OCI-LY7 (cell line): Measurements from ENCODE around the gene LIN7A. TPM values are rescaled to one million over a fixed set of nuclear protein-coding genes. Genes with fewer than 3 reads are reported as not detected.

Experiments used
- BruUV-seq: library from RNA; stranded (reverse); fragments of 400-500 nt; replicated peaks from 2 replicates; lab custom pipeline; 2021; lab: Mats Ljungman, UMichigan
- CTCF ChIA-PET: fragments of 300-600 bp; sonication (Branson Sonifier 250); formaldehyde crosslinking; loops from one replicate; lab custom pipeline; 2022; ENCODE audit warnings: antibody characterized with exemption; ENCODE audit not compliant: unreplicated experiment; lab: Charles Lee
- POLR2A ChIA-PET: fragments of 300-600 bp; sonication (Branson Sonifier 250); formaldehyde crosslinking; loops from one replicate; lab custom pipeline; 2022; ENCODE audit warnings: antibody characterized with exemption; lab: Charles Lee
- DNase-seq: peaks from one replicate; pipeline ENCODE4 v3.0.0-alpha.2; 2015; ENCODE audit warnings: low spot score
- H2AFZ ChIP-seq: fragments of 200-600 bp; sonication (generic), shearing (Covaris generic); 2 replicates; pipeline ENCODE4 v1.6.1; 2014; ENCODE audit warnings: mild to moderate bottlenecking, antibody characterized with exemption, low read length, moderate library complexity
- H3K27ac ChIP-seq: fragments of 200-600 bp; sonication (generic); 2 replicates; pipeline ENCODE4 v1.5.1; 2014; ENCODE audit warnings: mixed run types, low read depth, mild to moderate bottlenecking, moderate library complexity, low read length, inconsistent platforms; ENCODE audit not compliant: poor library complexity, severe bottlenecking
- H3K36me3 ChIP-seq: fragments of 200-600 bp; sonication (generic); 2 replicates; pipeline ENCODE4 v1.6.1; 2014; ENCODE audit warnings: mild to moderate bottlenecking, antibody characterized with exemption, low read length, moderate library complexity, mixed read lengths; ENCODE audit not compliant: insufficient read depth
- H3K4me1 ChIP-seq: fragments of 200-600 bp; sonication (generic); 2 replicates; pipeline ENCODE4 v1.5.1; 2014; ENCODE audit warnings: mild to moderate bottlenecking, low read length; ENCODE audit not compliant: insufficient read depth, poor library complexity, severe bottlenecking
- H3K4me2 ChIP-seq: fragments of 200-600 bp; sonication (generic); 2 replicates; pipeline ENCODE4 v1.6.1; 2014; ENCODE audit warnings: mild to moderate bottlenecking, low read length
- H3K4me3 ChIP-seq: fragments of 200-600 bp; sonication (generic); 2 replicates; pipeline ENCODE4 v1.5.1; 2014; ENCODE audit warnings: mild to moderate bottlenecking, low read depth, low read length; ENCODE audit not compliant: poor library complexity, severe bottlenecking
- H3K79me2 ChIP-seq: fragments of 200-600 bp; sonication (generic); 2 replicates; pipeline ENCODE4 v1.6.1; 2016; ENCODE audit warnings: low read depth, mild to moderate bottlenecking, low read length, moderate library complexity, mixed read lengths; ENCODE audit not compliant: insufficient read depth
- H3K9me2 ChIP-seq: fragments of 200-600 bp; sonication (generic); 2 replicates; pipeline ENCODE4 v1.6.1; 2016; ENCODE audit warnings: mild to moderate bottlenecking, low read length, mixed read lengths; ENCODE audit not compliant: insufficient read depth
- H3K9me3 ChIP-seq: fragments of 200-600 bp; sonication (generic); 2 replicates; pipeline ENCODE4 v1.6.1; 2014; ENCODE audit warnings: mild to moderate bottlenecking, mixed run types, low read length, mixed read lengths
- H4K20me1 ChIP-seq: fragments of 200-600 bp; sonication (generic); 2 replicates; pipeline ENCODE4 v1.6.1; 2014; ENCODE audit warnings: mild to moderate bottlenecking, antibody characterized with exemption, low read length, moderate library complexity, mixed read lengths; ENCODE audit not compliant: insufficient read depth
- EZH2phosphoT487 ChIP-seq: fragments of 200-600 bp; sonication (generic); IDR thresholded peaks from 2 replicates; pipeline ENCODE4 v1.6.1; 2018; ENCODE audit warnings: low read depth, borderline replicate concordance, mild to moderate bottlenecking, mixed run types, antibody characterized with exemption, low read length, moderate library complexity, mixed read lengths
- intact Hi-C: fragments of 100-400 bp; cut with micrococcal nuclease; formaldehyde crosslinking; loops from one replicate; pipeline ENCODE4 v1.10.0; 2022; ENCODE audit not compliant: unreplicated experiment
- total RNA-seq, 2 experiments: library from RNA; depleted of rRNA in 1 of 2; stranded (reverse); fragments of >200 nt in 1 of 2; shearing (Covaris generic) in 1 of 2; gene quantifications; 2 replicates each; pipeline ENCODE4 v1.2.3, GENCODE V29; 2014 to 2022
- TF ChIP-seq, protein P1 (sequence below): fragments of 200-600 bp; sonication (generic); conservative IDR thresholded peaks from 2 replicates; pipeline ENCODE4 v1.5.1; 2014; ENCODE audit warnings: mild to moderate bottlenecking, antibody characterized with exemption, low read length, moderate library complexity, mixed read lengths

The LIN7A gene
- total RNA-seq, 2 experiments from 2014 or later, result 0.61 TPM; not detected in 1

DNA sequence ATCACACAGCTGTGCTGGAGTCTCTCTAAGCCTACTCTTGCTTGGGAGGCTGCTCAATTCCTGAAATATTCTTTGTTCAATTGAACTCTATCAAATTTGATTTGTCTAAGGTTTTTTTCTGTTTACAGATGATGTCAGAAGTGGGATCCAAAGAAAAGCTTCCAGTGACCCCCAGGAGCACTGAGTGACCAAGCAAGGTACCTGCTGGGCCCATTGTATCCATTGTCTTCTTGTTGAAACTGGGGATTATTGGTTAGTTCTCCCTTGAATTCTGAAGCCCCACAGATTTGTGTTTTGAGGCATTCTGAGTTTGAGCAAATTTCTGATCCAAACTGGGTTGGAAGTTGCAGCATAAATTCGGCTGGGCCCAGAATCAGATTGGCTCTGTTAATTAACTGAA is 156.4 kb downstream of the LIN7A start:
- no peak for TF ChIP-seq EZH2phosphoT487
- TF ChIP-seq, protein P1, sequence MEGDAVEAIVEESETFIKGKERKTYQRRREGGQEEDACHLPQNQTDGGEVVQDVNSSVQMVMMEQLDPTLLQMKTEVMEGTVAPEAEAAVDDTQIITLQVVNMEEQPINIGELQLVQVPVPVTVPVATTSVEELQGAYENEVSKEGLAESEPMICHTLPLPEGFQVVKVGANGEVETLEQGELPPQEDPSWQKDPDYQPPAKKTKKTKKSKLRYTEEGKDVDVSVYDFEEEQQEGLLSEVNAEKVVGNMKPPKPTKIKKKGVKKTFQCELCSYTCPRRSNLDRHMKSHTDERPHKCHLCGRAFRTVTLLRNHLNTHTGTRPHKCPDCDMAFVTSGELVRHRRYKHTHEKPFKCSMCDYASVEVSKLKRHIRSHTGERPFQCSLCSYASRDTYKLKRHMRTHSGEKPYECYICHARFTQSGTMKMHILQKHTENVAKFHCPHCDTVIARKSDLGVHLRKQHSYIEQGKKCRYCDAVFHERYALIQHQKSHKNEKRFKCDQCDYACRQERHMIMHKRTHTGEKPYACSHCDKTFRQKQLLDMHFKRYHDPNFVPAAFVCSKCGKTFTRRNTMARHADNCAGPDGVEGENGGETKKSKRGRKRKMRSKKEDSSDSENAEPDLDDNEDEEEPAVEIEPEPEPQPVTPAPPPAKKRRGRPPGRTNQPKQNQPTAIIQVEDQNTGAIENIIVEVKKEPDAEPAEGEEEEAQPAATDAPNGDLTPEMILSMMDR, result no peak
- H3K9me3 ChIP-seq, result 0 out of 2 replicates have a peak, but pooled peaks cover 8% of the 10 kb centered on the region
- H3K9me2 ChIP-seq, result no peaks in the 10 kb centered on the region
- H3K4me2 ChIP-seq, result no peak overlapping the region
- no peak overlapping the region for H3K4me3 ChIP-seq
- H3K79me2 ChIP-seq, result no peaks in the 10 kb centered on the region
- H3K4me1 ChIP-seq, result no peaks in the 10 kb centered on the region
- no peaks in the 10 kb centered on the region for H3K36me3 ChIP-seq
- H4K20me1 ChIP-seq, result no peaks in the 10 kb centered on the region
- CTCF ChIA-PET, result no interaction called here
- POLR2A ChIA-PET, result interaction anchor here (0.8 kb wide), 2 partner anchors 15 to 162 kb away, joined by 4 read pairs; no protein-coding TSS in a partner anchor
- no peak overlapping the region for H2AFZ ChIP-seq
- no peak overlapping the region for H3K27ac ChIP-seq
- intact Hi-C loops, result no loop called here
- no TSS peak for BruUV-seq
- DNase-seq, result no peak

DNA sequence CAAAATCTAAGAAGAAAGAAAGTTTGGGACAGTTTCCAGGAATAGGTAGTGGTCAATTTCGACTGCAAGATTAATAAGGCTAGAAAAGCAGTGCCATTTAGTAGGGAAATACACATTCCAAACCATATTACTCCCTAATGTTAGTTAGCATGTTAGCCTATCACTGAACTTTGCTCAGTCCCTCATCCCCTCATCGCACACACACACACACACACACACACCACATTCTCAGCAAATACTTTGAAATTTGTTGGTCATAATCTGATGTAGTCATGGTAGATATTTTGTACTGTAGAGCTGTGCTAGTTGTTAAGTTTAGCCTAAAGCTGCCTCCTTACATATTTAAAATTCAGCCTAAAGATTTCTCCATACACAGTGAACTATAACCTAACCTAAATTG is 157.0 kb downstream of the LIN7A start:
- no peaks in the 10 kb centered on the region for H3K4me1 ChIP-seq
- no peak overlapping the region for H3K4me2 ChIP-seq
- H3K27ac ChIP-seq, result no peak overlapping the region
- no TSS peak for BruUV-seq
- no peak for DNase-seq
- H2AFZ ChIP-seq, result no peak overlapping the region
- intact Hi-C loops, result no loop called here
- H3K79me2 ChIP-seq, result no peaks in the 10 kb centered on the region
- H4K20me1 ChIP-seq, result no peaks in the 10 kb centered on the region
- no peaks in the 10 kb centered on the region for H3K9me2 ChIP-seq
- H3K9me3 ChIP-seq, result 0 out of 2 replicates have a peak, but pooled peaks cover 8% of the 10 kb centered on the region
- CTCF ChIA-PET, result no interaction called here
- H3K36me3 ChIP-seq, result no peaks in the 10 kb centered on the region
- H3K4me3 ChIP-seq, result no peak overlapping the region
- POLR2A ChIA-PET, result interaction anchor here (0.8 to 1.3 kb wide), 3 partner anchors 15 to 162 kb away, joined by 3 to 4 read pairs (median 4); no protein-coding TSS in a partner anchor
- TF ChIP-seq, protein P1, result no peak
- no peak for TF ChIP-seq EZH2phosphoT487

DNA sequence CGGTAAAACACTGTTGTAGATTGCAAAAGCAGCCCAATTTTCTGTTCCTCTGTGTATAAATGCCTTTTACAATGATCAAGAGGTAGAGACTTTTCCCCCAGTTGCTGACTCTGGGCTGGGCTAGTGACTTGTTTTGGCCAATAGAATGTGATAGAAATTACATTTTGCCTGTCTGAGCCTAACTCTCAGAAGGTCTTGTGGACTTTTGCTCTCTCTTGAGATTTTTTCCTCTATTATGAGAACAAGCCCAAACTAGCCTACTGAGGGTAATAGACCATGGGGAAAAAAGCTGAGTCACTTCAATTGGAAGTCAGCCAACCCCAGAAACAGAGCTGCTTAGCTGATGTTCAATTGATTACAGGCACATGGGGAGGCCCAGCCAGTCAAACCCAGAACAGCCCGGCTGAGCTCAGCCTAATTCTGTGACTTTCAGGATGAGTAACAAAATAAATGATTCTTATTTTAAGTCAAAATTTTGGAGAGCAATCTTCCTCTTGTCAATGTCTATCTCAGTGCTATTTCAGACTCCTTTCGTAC is 159.7 kb downstream of the LIN7A start:
- H3K27ac ChIP-seq, result no peak overlapping the region
- no peaks in the 10 kb centered on the region for H3K36me3 ChIP-seq
- no peaks in the 10 kb centered on the region for H3K79me2 ChIP-seq
- H3K4me1 ChIP-seq, result no peaks in the 10 kb centered on the region
- CTCF ChIA-PET, result no interaction called here
- no peaks in the 10 kb centered on the region for H3K9me2 ChIP-seq
- DNase-seq, result no peak
- no peak for TF ChIP-seq EZH2phosphoT487
- TF ChIP-seq, protein P1, result no peak
- 0 out of 2 replicates have a peak, but pooled peaks cover 8% of the 10 kb centered on the region for H3K9me3 ChIP-seq
- H2AFZ ChIP-seq, result 0 out of 2 replicates have a peak overlapping the region, but pooled peaks have one; percentile 16
- no peaks in the 10 kb centered on the region for H4K20me1 ChIP-seq
- no peak overlapping the region for H3K4me3 ChIP-seq
- BruUV-seq, result no TSS peak
- POLR2A ChIA-PET, result interaction anchor here (1.6 to 2.0 kb wide), 2 partner anchors 11 to 173 kb away, joined by 3 to 5 read pairs; no protein-coding TSS in a partner anchor
- H3K4me2 ChIP-seq, result no peak overlapping the region
- intact Hi-C loops, result no loop called here
